CD4-positive, alpha-beta T cell (primary cell): ENCODE results near the gene ARFRP1. TPM values are rescaled to one million over a fixed set of nuclear protein-coding genes. Genes with fewer than 3 reads are reported as not detected.
A peak's percentile ranks its signal among the peaks of the same experiment; 100 is the strongest.

ENCODE experiments used
- ATAC-seq: fragments of 200-7000 bp; cut with Tn5 transposase; one replicate; pipeline ENCODE4 v1.10.0; 2022; ENCODE audit warnings: mild to moderate bottlenecking; ENCODE audit not compliant: poor library complexity
- CTCF ChIA-PET: fragments of 350-600 bp; sonication (Branson Sonifier 250); formaldehyde crosslinking; loops from one replicate; lab custom pipeline; 2021; ENCODE audit warnings: antibody characterized with exemption, inconsistent platforms; lab: Charles Lee
- POLR2A ChIA-PET: fragments of 350-600 bp; sonication (Branson Sonifier 250); formaldehyde crosslinking; loops from one replicate; lab custom pipeline; 2021; ENCODE audit warnings: antibody characterized with exemption, inconsistent platforms; lab: Charles Lee
- DNase-seq, 14 experiments: peaks; one replicate each; pipeline ENCODE4 v3.0.0-alpha.2; 2013 to 2020; ENCODE audit warnings: mixed read lengths in 2 of 14
- H3K27ac ChIP-seq, 2 donors: one replicate each; pipeline versions ENCODE4 v1.5.1 to v1.7.0; 2013; ENCODE audit warnings: low read length in 2 of 2, low read depth in 1 of 2, mild to moderate bottlenecking in 1 of 2
- H3K27me3 ChIP-seq, 2 experiments: 1 replicate in 1 of 2; 2 replicates in 1 of 2; pipeline versions ENCODE4 v1.6.1 to v1.7.0; 2013; ENCODE audit warnings: low read length in 2 of 2, control low read depth in 1 of 2, mild to moderate bottlenecking in 1 of 2, moderate library complexity in 1 of 2; ENCODE audit not compliant: insufficient read depth in 2 of 2, control insufficient read depth in 1 of 2
- H3K36me3 ChIP-seq: one replicate; pipeline ENCODE4 v1.6.1; 2013; ENCODE audit warnings: low read length, control low read depth; ENCODE audit not compliant: insufficient read depth
- H3K4me1 ChIP-seq: one replicate; pipeline ENCODE4 v1.6.1; 2013; ENCODE audit warnings: low read length, control low read depth; ENCODE audit not compliant: insufficient read depth
- H3K4me3 ChIP-seq: one replicate; pipeline ENCODE4 v1.5.1; 2013; ENCODE audit warnings: mild to moderate bottlenecking, low read length, moderate library complexity
- H3K9me3 ChIP-seq, 2 experiments: 1 replicate in 1 of 2; 2 replicates in 1 of 2; pipeline versions ENCODE4 v1.6.1 to v1.7.0; 2013; ENCODE audit warnings: low read length in 2 of 2, mild to moderate bottlenecking in 2 of 2, control low read depth in 1 of 2, moderate library complexity in 1 of 2; ENCODE audit not compliant: control insufficient read depth in 1 of 2, insufficient read depth in 1 of 2
- H3K27ac Mint-ChIP-seq: one replicate; pipeline ENCODE4 v1.8.0; 2020; ENCODE audit warnings: mixed read lengths
- H3K27me3 Mint-ChIP-seq: one replicate; pipeline ENCODE4 v1.8.0; 2021; ENCODE audit warnings: mixed read lengths
- H3K36me3 Mint-ChIP-seq: one replicate; pipeline ENCODE4 v1.8.0; 2021; ENCODE audit warnings: low read depth, mixed read lengths
- H3K4me1 Mint-ChIP-seq: one replicate; pipeline ENCODE4 v1.8.0; 2021; ENCODE audit warnings: low read depth, mixed read lengths
- H3K4me3 Mint-ChIP-seq: one replicate; pipeline ENCODE4 v1.8.0; 2020; ENCODE audit warnings: mild to moderate bottlenecking, mixed read lengths
- H3K9me3 Mint-ChIP-seq: one replicate; pipeline ENCODE4 v1.8.0; 2020; ENCODE audit warnings: mixed read lengths
- CTCF ChIP-seq: fragments of 200-600 bp; IDR thresholded peaks from one replicate; pipeline ENCODE4 v1.8.0; 2022; ENCODE audit warnings: antibody characterized with exemption, mild to moderate bottlenecking
- intact Hi-C, 2 experiments: fragments of 100-400 bp; cut with DNase I in 1 of 2; cut with micrococcal nuclease in 1 of 2; formaldehyde crosslinking; loops; one replicate each; pipeline versions ENCODE4 v1.15.1 to v1.9.0; 2023 to 2025; cut with DNase I, micrococcal nuclease
- total RNA-seq, 174 experiments: library from RNA in 2 of 174; stranded (reverse) in 2 of 174; gene quantifications; one replicate each; pipeline ENCODE4 v1.2.3 and lab custom pipeline; 2021 to 2026

Gene ARFRP1
- total RNA-seq, 2 experiments from 2014 or later = 34.5 to 35.7 TPM

- Mint-ChIP-seq H3K9me3 (no peaks in the 10 kb centered on the region), H3K4me3 (peak overlapping the region; percentile 8), H3K36me3 (peaks cover 6% of the 10 kb centered on the region), H3K27me3 (no peaks in the 10 kb centered on the region), H3K4me1 (peaks cover 31% of the 10 kb centered on the region), H3K27ac (peak overlapping the region; percentile 70)
- no peak for ATAC-seq
- peaks cover 35% of the 10 kb centered on the region for H3K4me1 ChIP-seq
- ChIA-PET POLR2A (interaction anchor here (4.9 kb wide), 1 partner anchor 10 kb away, joined by 118 read pairs; the partner anchor contains the start of genes LIME1 and SLC2A4RG), CTCF (no interaction called here)
- H3K27ac ChIP-seq = peak overlapping the region in 1 of 2 donors; percentile 13
- no peak overlapping the region for H3K4me3 ChIP-seq
- peak in 1 of 14 experiments; percentile 20 for DNase-seq
- peaks cover 5% of the 10 kb centered on the region for H3K36me3 ChIP-seq
- H3K27me3 ChIP-seq = no peaks in the 10 kb centered on the region
- no peaks in the 10 kb centered on the region for H3K9me3 ChIP-seq
- intact Hi-C loops = no loop called here
- no peak for TF ChIP-seq CTCF
Measured at GRCh38 chr20:63748070-63748933, 40.5 kb upstream of the ARFRP1 start.

DNA sequence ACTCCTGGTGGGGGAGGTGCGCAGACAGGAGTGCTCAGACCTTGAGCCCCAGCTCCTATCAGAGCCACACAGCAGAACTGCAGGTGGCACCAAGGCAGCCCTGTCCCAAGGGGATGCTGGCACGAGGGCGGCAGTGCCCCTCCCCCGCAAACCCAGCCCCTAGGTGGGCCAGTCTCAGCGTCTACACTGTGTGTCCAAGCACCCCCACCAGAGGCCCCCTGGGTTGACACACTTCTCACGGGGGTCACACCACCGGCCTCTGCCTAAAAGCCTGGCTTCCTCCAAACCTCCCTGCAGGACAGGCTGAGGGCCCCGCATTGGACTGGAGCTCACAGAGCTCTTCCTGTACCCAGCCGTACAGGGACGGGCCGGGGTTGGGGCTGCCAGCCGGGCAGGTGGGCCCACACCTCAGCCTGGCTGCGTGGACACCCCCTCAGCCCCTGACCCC lies 39.9 kb upstream of the ARFRP1 start:
- Mint-ChIP-seq H3K4me3 (no peak overlapping the region), H3K9me3 (no peaks in the 10 kb centered on the region), H3K36me3 (peaks cover 7% of the 10 kb centered on the region), H3K4me1 (peaks cover 31% of the 10 kb centered on the region), H3K27me3 (no peaks in the 10 kb centered on the region), H3K27ac (no peak overlapping the region)
- DNase-seq (no peak), ATAC-seq (no peak)
- peaks cover 12% of the 10 kb centered on the region for H3K36me3 ChIP-seq
- POLR2A ChIA-PET = no interaction called here
- no peak for TF ChIP-seq CTCF
- CTCF ChIA-PET = no interaction called here
- H3K9me3 ChIP-seq = no peaks in the 10 kb centered on the region
- H3K27me3 ChIP-seq = no peaks in the 10 kb centered on the region
- no peak overlapping the region for H3K4me3 ChIP-seq
- peaks cover 33% of the 10 kb centered on the region for H3K4me1 ChIP-seq
- no peak overlapping the region for H3K27ac ChIP-seq
- intact Hi-C loops = no loop called here

- no peaks in the 10 kb centered on the region for H3K27me3 Mint-ChIP-seq
- Histone ChIP-seq H3K4me1 (peaks cover 29% of the 10 kb centered on the region), H3K27ac (no peak overlapping the region), H3K36me3 (peaks cover 20% of the 10 kb centered on the region), H3K27me3 (no peaks in the 10 kb centered on the region), H3K9me3 (no peaks in the 10 kb centered on the region), H3K4me3 (no peak overlapping the region)
- CTCF ChIA-PET = no interaction called here
- intact Hi-C loops = no loop called here
- H3K4me1 Mint-ChIP-seq = peaks cover 31% of the 10 kb centered on the region
- H3K9me3 Mint-ChIP-seq = no peaks in the 10 kb centered on the region
- no peak for TF ChIP-seq CTCF
- H3K36me3 Mint-ChIP-seq = peaks cover 7% of the 10 kb centered on the region
- H3K4me3 Mint-ChIP-seq = no peak overlapping the region
- ATAC-seq (no peak), DNase-seq (no peak)
- no peak overlapping the region for H3K27ac Mint-ChIP-seq
- POLR2A ChIA-PET = no interaction called here
Measured at GRCh38 chr20:63746751-63747315, 39.1 kb upstream of the ARFRP1 start.
